HCT116 (cell line): ENCODE measurements around the gene EVX1. TPM values are rescaled to one million over a fixed set of nuclear protein-coding genes. Genes with fewer than 3 reads are reported as not detected.

ENCODE experiments used
- ATAC-seq: fragments of 200-7000 bp; cut with Tn5 transposase; 2 replicates; pipeline ENCODE4 v1.9.1; 2020; ENCODE audit warnings: mild to moderate bottlenecking, moderate library complexity
- BruUV-seq: library from RNA; stranded (reverse); fragments of 400-500 nt; replicated peaks from 2 replicates; lab custom pipeline; 2021; lab: Mats Ljungman, UMichigan
- CTCF ChIA-PET: fragments of 300-600 bp; sonication (Branson Sonifier 250); formaldehyde crosslinking; loops from one replicate; lab custom pipeline; 2021; ENCODE audit warnings: antibody characterized with exemption; lab: Charles Lee
- POLR2A ChIA-PET: fragments of 300-600, 350-600 bp; sonication (Branson Sonifier 250); formaldehyde crosslinking; loops from one replicate; lab custom pipeline; 2021; ENCODE audit warnings: antibody characterized with exemption; lab: Charles Lee
- RAD21 ChIA-PET, 2 experiments: fragments of 300-600 bp; sonication (Branson Sonifier 250); formaldehyde crosslinking; loops; one replicate each; lab custom pipeline; 2023; ENCODE audit warnings: low total read pairs in 2 of 2; ENCODE audit not compliant: uncharacterized antibody in 2 of 2, unreplicated experiment in 2 of 2, low non-redundant PET in 1 of 2; lab: Charles Lee
- DNase-seq: peaks from one replicate; pipeline ENCODE4 v3.0.0-alpha.2; 2010; ENCODE audit warnings: low read depth, low spot score
- H2AFZ ChIP-seq: fragments of 200-600 bp; shearing (Covaris generic), sonication (generic); 2 replicates; pipeline ENCODE4 v1.6.1; 2017; ENCODE audit warnings: low read depth, mixed run types, mixed read lengths, antibody characterized with exemption, low read length; ENCODE audit not compliant: poor library complexity, severe bottlenecking
- H3K27ac ChIP-seq: 2 replicates; pipeline ENCODE4 v1.5.1; 2012; ENCODE audit warnings: low read depth, low read length
- H3K27me3 ChIP-seq: fragments of 200-600 bp; sonication (generic); 2 replicates; pipeline ENCODE4 v1.6.1; 2016; ENCODE audit warnings: mixed run types, low read length, mixed read lengths; ENCODE audit not compliant: insufficient read depth
- H3K36me3 ChIP-seq, 2 experiments: fragments of 200-500 bp in 1 of 2; fragments of 200-600 bp in 1 of 2; sonication (Bioruptor generic) in 1 of 2; sonication (generic) in 1 of 2; 2 replicates each; pipeline versions ENCODE4 v1.5.1 to v1.6.1; 2014 to 2016; ENCODE audit warnings: low read length in 2 of 2, inconsistent platforms in 1 of 2, mixed read lengths in 1 of 2, mixed run types in 1 of 2; ENCODE audit not compliant: insufficient read depth in 2 of 2, control insufficient read depth in 1 of 2
- H3K4me1 ChIP-seq, 2 experiments: fragments of 200-600 bp in 1 of 2; sonication (generic) in 1 of 2; 2 replicates each; pipeline versions ENCODE4 v1.5.1 to v1.6.1; 2012 to 2017; ENCODE audit warnings: low read length in 2 of 2, inconsistent platforms in 1 of 2, mild to moderate bottlenecking in 1 of 2, mixed read lengths in 1 of 2, mixed run types in 1 of 2, moderate library complexity in 1 of 2; ENCODE audit not compliant: insufficient read depth in 2 of 2, control insufficient read depth in 1 of 2
- H3K4me2 ChIP-seq: fragments of 200-600 bp; sonication (generic); 2 replicates; pipeline ENCODE4 v1.6.1; 2017; ENCODE audit warnings: mixed run types, low read length, mixed read lengths
- H3K4me3 ChIP-seq, 2 experiments: fragments of 200-600 bp in 1 of 2; sonication (generic) in 1 of 2; replicated peaks in 1 of 2; 2 replicates each; pipeline ENCODE4 v1.5.1; 2011 to 2016; ENCODE audit warnings: low read length in 2 of 2, control low read depth in 1 of 2, low read depth in 1 of 2, mild to moderate bottlenecking in 1 of 2, mixed read lengths in 1 of 2, mixed run types in 1 of 2
- H3K79me2 ChIP-seq: fragments of 200-600 bp; sonication (generic); 2 replicates; pipeline ENCODE4 v1.6.1; 2017; ENCODE audit warnings: mild to moderate bottlenecking, mixed run types, low read length, moderate library complexity, mixed read lengths; ENCODE audit not compliant: insufficient read depth
- H3K9ac ChIP-seq: fragments of 200-600 bp; sonication (generic); 2 replicates; pipeline ENCODE4 v1.6.1; 2016; ENCODE audit warnings: low read length, mixed read lengths
- H3K9me2 ChIP-seq: fragments of 200-600 bp; sonication (generic), shearing (Covaris generic); 2 replicates; pipeline ENCODE4 v1.6.1; 2017; ENCODE audit warnings: mixed run types, mild to moderate bottlenecking, moderate library complexity; ENCODE audit not compliant: insufficient read depth
- H3K9me3 ChIP-seq, 2 experiments: fragments of 200-500 bp in 1 of 2; fragments of 200-600 bp in 1 of 2; sonication (Bioruptor generic) in 1 of 2; sonication (generic) in 1 of 2; 2 replicates each; pipeline ENCODE4 v1.6.1; 2014 to 2017; ENCODE audit warnings: low read length in 2 of 2, mixed read lengths in 2 of 2, inconsistent platforms in 1 of 2, low read depth in 1 of 2, mild to moderate bottlenecking in 1 of 2, mixed run types in 1 of 2, moderate library complexity in 1 of 2; ENCODE audit not compliant: control insufficient read depth in 1 of 2, insufficient read depth in 1 of 2
- H4K20me1 ChIP-seq: fragments of 200-600 bp; sonication (generic), shearing (Covaris generic); 2 replicates; pipeline ENCODE4 v1.6.1; 2017; ENCODE audit warnings: mixed run types, mild to moderate bottlenecking, moderate library complexity; ENCODE audit not compliant: insufficient read depth
- ATF3 ChIP-seq: IDR thresholded peaks from 2 replicates; pipeline ENCODE4 v1.6.1; 2012
- CEBPB ChIP-seq: IDR thresholded peaks from 2 replicates; pipeline ENCODE4 v1.6.1; 2012; ENCODE audit warnings: low read depth
- CTCF ChIP-seq, 3 experiments: fragments of 200-600 bp in 1 of 3; sonication (generic) in 1 of 3; IDR thresholded peaks in 2 of 3; conservative IDR thresholded peaks in 1 of 3; 2 replicates each; pipeline ENCODE4 v1.5.1; 2012 to 2017; ENCODE audit warnings: low read depth in 2 of 3, low read length in 2 of 3, antibody characterized with exemption in 1 of 3, borderline replicate concordance in 1 of 3, control low read depth in 1 of 3, mild to moderate bottlenecking in 1 of 3, mixed read lengths in 1 of 3, mixed run types in 1 of 3, moderate library complexity in 1 of 3; ENCODE audit not compliant: insufficient read depth in 1 of 3
- EZH2 ChIP-seq: fragments of 200-600 bp; sonication (generic); IDR thresholded peaks from 2 replicates; pipeline ENCODE4 v1.6.1; 2017; ENCODE audit warnings: antibody characterized with exemption, mixed run types
- EZH2phosphoT487 ChIP-seq: fragments of 200-600 bp; IDR thresholded peaks from 2 replicates; pipeline ENCODE4 v1.6.1; 2018; ENCODE audit warnings: antibody characterized with exemption, borderline replicate concordance
- FOSL1 ChIP-seq: IDR thresholded peaks from 2 replicates; pipeline ENCODE4 v1.6.1; 2012; ENCODE audit warnings: low read depth
- JUND ChIP-seq: IDR thresholded peaks from 2 replicates; pipeline ENCODE4 v1.6.1; 2012
- MAX ChIP-seq: IDR thresholded peaks from 2 replicates; pipeline ENCODE4 v1.6.1; 2012
- POLR2AphosphoS5 ChIP-seq: IDR thresholded peaks from 2 replicates; pipeline ENCODE4 v1.6.1; 2011; ENCODE audit warnings: mild to moderate bottlenecking, low read depth, low read length, moderate library complexity
- SRF ChIP-seq: IDR thresholded peaks from 2 replicates; pipeline ENCODE4 v1.6.1; 2012; ENCODE audit warnings: low read depth
- TCF7L2 ChIP-seq: IDR thresholded peaks from 2 replicates; pipeline ENCODE4 v1.7.0; 2011; ENCODE audit warnings: borderline replicate concordance, inconsistent platforms; ENCODE audit not compliant: insufficient read depth, insufficient read length; ENCODE audit errors: extremely low read depth
- ZBTB33 ChIP-seq: IDR thresholded peaks from 2 replicates; pipeline ENCODE4 v1.6.1; 2011; ENCODE audit warnings: mild to moderate bottlenecking, low read length, moderate library complexity; ENCODE audit not compliant: insufficient replicate concordance; ENCODE audit errors: extremely low read depth
- ZFX ChIP-seq: fragments of 450-650 bp; IDR thresholded peaks from 2 replicates; pipeline ENCODE4 v1.6.1; 2017
- intact Hi-C: fragments of 100-400 bp; cut with micrococcal nuclease; formaldehyde crosslinking; loops from 2 replicates; pipeline ENCODE4 v1.10.0; 2022
- total RNA-seq: library from RNA; stranded (reverse); gene quantifications from one replicate; pipeline ENCODE4 v1.2.1, GENCODE V29; 2021; ENCODE audit not compliant: unreplicated experiment

The EVX1 gene
- total RNA-seq, 1 experiment from 2014 or later: 0.25 TPM

GRCh38 chr7:27251652-27252590, 9.3 kb downstream of the EVX1 start:
- Histone ChIP-seq H3K4me3 (no peak overlapping the region), H3K27ac (no peak overlapping the region), H2AFZ (no peak overlapping the region), H3K9ac (no peak overlapping the region), H3K79me2 (no peaks in the 10 kb centered on the region), H3K4me2 (no peak overlapping the region), H3K4me1 (no peaks in the 10 kb centered on the region), H3K9me2 (no peaks in the 10 kb centered on the region), H3K27me3 (no peaks in the 10 kb centered on the region), H3K9me3 (no peaks in the 10 kb centered on the region), H3K36me3 (no peaks in the 10 kb centered on the region), H4K20me1 (no peaks in the 10 kb centered on the region)
- POLR2A ChIA-PET: no interaction called here
- DNase-seq (no peak), ATAC-seq (no peak)
- no TSS peak for BruUV-seq
- TF ChIP-seq MAX: no peak
- TF ChIP-seq CEBPB: no peak
- TF ChIP-seq EZH2: no peak
- no peak for TF ChIP-seq EZH2phosphoT487
- TF ChIP-seq ZFX: no peak
- TF ChIP-seq ATF3: no peak
- no peak for TF ChIP-seq CTCF (IDR thresholded peaks at IDR 0.05 in 2 of 3, conservative IDR thresholded peaks at IDR 0.05 in 1 of 3; ENCODE audit: borderline replicate concordance in 1 of 3, insufficient read depth in 1 of 3, low read depth in 2 of 3, low read length in 2 of 3)
- TF ChIP-seq SRF: no peak
- no peak for TF ChIP-seq POLR2AphosphoS5
- TF ChIP-seq JUND: no peak
- TF ChIP-seq FOSL1: no peak
- TF ChIP-seq TCF7L2: no peak
- no peak for TF ChIP-seq ZBTB33
- RAD21 ChIA-PET: no interaction called here
- intact Hi-C loops: no loop called here
- CTCF ChIA-PET: no interaction called here
